Measurements from ENCODE around the gene PIWIL4. TPM values are rescaled to one million over a fixed set of nuclear protein-coding genes. Genes with fewer than 3 reads are reported as not detected.

The PIWIL4 gene
- total RNA-seq, 1 donor from 2014 or later: 8.9 TPM

DNA sequence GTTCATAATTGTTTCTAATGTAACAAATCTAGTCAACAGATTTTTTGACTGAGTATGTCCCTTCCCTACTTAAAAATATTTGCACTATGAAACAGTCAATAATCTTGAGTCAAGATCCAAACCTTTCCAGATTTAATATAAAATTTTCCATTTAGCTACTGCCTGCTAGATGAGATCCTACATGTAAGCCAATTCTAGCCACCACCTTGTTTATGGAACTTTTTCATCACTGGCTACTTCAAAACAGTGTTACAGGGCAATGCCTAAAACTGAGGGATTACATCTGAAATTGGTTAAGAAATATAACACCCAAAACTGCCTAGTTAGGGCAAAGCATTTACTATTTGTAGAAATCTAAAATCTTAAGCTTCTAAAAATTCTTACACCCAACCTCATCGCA lies 34.0 kb upstream of the PIWIL4 start:
- no peak overlapping the region for H3K9ac ChIP-seq (ENCODE audit: low read depth in 1 of 3, low read length in 3 of 3)
- H3K4me3 ChIP-seq (ENCODE audit: low read length in 3 of 3): no peak overlapping the region
- H3K36me3 ChIP-seq (ENCODE audit: control insufficient read depth in 3 of 3, insufficient read depth in 3 of 3, low read length in 3 of 3): no peaks in the 10 kb centered on the region
- H3K4me1 ChIP-seq (ENCODE audit: control insufficient read depth in 3 of 3, insufficient read depth in 3 of 3, low read length in 3 of 3): no peaks in the 10 kb centered on the region
- peaks cover 0 to 2% (median 0%) of the 10 kb centered on the region in 3 donors for H3K27me3 ChIP-seq (ENCODE audit: control insufficient read depth in 3 of 3, insufficient read depth in 3 of 3, low read length in 3 of 3)
- H3K9me3 ChIP-seq (ENCODE audit: control insufficient read depth in 3 of 3, low read length in 3 of 3): no peaks in the 10 kb centered on the region
- no peak overlapping the region for H3K27ac ChIP-seq (ENCODE audit: low read depth, low read length)

DNA sequence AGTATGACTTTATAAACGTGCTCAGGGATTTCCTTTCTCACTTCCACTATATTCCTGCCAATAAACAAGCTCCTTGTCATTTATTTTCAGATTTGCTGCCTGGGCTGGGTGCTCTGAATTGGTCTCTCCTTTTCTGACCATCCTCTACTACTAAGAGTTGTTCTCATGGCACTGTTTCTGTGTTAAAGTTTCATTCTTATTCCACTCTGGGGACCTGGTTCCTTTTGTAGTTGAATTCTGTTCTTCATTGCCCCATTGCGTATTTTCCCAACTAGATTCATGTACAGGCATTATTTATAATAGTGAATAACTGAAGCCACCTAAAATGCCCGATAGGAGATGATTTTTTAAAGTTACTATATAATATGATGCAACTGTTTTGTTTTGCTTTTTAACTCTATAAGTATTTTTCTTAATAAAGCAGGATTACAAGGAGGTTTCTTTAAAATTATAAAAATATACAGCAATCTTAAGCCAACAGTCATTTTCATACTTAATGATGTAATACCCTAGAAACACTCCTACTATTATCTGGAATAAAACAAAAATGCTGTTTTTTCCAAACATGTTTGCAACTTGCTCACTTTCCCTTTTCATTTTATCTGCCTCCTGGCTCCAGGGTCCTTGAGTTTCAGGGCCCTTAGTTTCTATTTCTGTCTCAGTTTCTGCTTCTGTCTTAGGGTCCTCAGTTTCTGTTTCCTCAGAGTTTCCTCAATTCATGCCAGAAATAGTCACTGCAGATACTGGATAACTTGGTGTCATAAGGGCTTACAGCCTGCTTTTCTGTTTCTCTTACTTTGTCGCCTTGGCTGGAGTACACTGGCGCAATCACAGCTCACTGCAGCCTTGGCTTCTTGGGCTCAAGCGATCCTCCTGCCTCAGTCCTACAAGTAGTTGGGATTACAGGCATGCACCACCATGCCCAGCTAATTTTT lies 33.2 kb upstream of the PIWIL4 start:
- Histone ChIP-seq H3K4me3 (ENCODE audit: low read length in 3 of 3) (no peak overlapping the region), H3K9me3 (ENCODE audit: control insufficient read depth in 3 of 3, low read length in 3 of 3) (no peaks in the 10 kb centered on the region), H3K4me1 (ENCODE audit: control insufficient read depth in 3 of 3, insufficient read depth in 3 of 3, low read length in 3 of 3) (no peaks in the 10 kb centered on the region), H3K27ac (ENCODE audit: low read depth, low read length) (peak overlapping the region; percentile 19), H3K27me3 (ENCODE audit: control insufficient read depth in 3 of 3, insufficient read depth in 3 of 3, low read length in 3 of 3) (peaks cover 0 to 2% (median 0%) of the 10 kb centered on the region in 3 donors), H3K9ac (ENCODE audit: low read depth in 1 of 3, low read length in 3 of 3) (no peak overlapping the region), H3K36me3 (ENCODE audit: control insufficient read depth in 3 of 3, insufficient read depth in 3 of 3, low read length in 3 of 3) (no peaks in the 10 kb centered on the region)

DNA sequence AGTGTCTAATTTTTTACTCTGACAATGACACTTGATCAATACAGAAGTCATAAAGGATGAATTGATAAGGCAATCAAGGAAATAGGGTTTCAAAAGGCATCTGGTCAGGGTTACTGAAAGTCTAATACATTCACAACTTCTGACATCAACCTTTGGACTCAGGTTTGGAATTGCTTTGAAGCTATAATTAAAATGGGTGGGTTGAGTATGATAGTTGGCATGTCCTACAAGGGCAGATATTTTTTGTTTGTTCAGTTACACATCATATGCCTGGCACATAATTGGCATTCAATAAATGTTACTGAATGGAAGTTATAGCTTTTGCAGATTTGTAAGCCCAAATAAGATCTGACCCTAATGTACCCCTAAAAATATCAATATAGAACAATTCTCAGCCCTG lies 30.8 kb upstream of the PIWIL4 start:
- Histone ChIP-seq H3K4me3 (ENCODE audit: low read length in 3 of 3) (no peak overlapping the region), H3K9me3 (ENCODE audit: control insufficient read depth in 3 of 3, low read length in 3 of 3) (no peaks in the 10 kb centered on the region), H3K36me3 (ENCODE audit: control insufficient read depth in 3 of 3, insufficient read depth in 3 of 3, low read length in 3 of 3) (no peaks in the 10 kb centered on the region), H3K27ac (ENCODE audit: low read depth, low read length) (no peak overlapping the region), H3K27me3 (ENCODE audit: control insufficient read depth in 3 of 3, insufficient read depth in 3 of 3, low read length in 3 of 3) (peaks cover 0 to 2% (median 0%) of the 10 kb centered on the region in 3 donors), H3K4me1 (ENCODE audit: control insufficient read depth in 3 of 3, insufficient read depth in 3 of 3, low read length in 3 of 3) (no peaks in the 10 kb centered on the region), H3K9ac (ENCODE audit: low read depth in 1 of 3, low read length in 3 of 3) (no peak overlapping the region)

DNA sequence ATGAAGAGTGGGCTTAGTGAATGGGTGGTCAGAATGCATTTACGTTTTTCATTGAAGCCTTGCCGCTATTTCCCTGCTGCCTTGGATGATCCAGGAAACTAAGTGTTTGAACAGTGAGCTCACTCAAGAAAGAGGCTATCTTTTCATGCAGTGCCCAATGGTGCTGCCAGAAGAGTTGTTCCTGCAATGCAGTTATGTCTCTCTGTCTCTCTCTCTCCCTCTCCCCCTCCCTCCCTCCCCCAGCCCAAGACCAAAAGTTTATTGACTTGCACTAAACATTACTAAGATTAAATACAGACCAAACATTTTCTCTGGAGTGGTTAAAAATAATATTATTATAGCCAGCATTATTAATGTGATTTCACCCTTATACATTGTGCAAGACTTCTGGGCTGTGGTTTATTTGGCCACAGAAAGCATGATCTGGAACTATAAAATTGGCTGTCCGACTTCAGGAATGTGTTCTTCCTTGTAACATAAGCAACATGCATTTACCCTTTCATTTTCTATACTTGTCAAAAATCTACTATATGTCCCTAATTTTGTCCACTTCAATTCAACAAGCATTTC lies 30.1 kb upstream of the PIWIL4 start:
- Histone ChIP-seq H3K4me1 (ENCODE audit: control insufficient read depth in 3 of 3, insufficient read depth in 3 of 3, low read length in 3 of 3) (no peaks in the 10 kb centered on the region), H3K36me3 (ENCODE audit: control insufficient read depth in 3 of 3, insufficient read depth in 3 of 3, low read length in 3 of 3) (no peaks in the 10 kb centered on the region), H3K9ac (ENCODE audit: low read depth in 1 of 3, low read length in 3 of 3) (no peak overlapping the region), H3K27ac (ENCODE audit: low read depth, low read length) (no peak overlapping the region), H3K9me3 (ENCODE audit: control insufficient read depth in 3 of 3, low read length in 3 of 3) (no peaks in the 10 kb centered on the region), H3K27me3 (ENCODE audit: control insufficient read depth in 3 of 3, insufficient read depth in 3 of 3, low read length in 3 of 3) (peaks cover 0 to 2% (median 0%) of the 10 kb centered on the region in 3 donors), H3K4me3 (ENCODE audit: low read length in 3 of 3) (no peak overlapping the region)

DNA sequence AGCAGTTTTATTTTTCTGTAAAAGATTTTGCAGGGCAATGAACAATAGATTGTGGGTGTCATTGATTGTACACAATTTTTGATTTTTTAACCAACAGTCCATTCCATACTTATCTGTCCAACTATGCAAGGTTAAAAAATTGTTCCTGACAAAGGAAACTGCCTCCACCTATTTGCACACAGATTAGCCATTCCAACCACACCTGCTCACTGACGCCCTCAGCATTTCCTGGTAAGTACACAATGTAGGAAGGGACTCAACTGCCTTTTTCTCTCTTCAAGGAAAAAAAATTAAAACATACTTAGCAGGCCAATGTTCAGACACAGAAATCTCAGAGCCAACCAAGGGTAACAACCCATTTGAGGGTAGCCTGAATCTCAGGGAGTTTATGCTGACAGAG lies 27.7 kb upstream of the PIWIL4 start:
- Histone ChIP-seq H3K4me3 (ENCODE audit: low read length in 3 of 3) (no peak overlapping the region), H3K27me3 (ENCODE audit: control insufficient read depth in 3 of 3, insufficient read depth in 3 of 3, low read length in 3 of 3) (peaks cover 0 to 2% (median 0%) of the 10 kb centered on the region in 3 donors), H3K9ac (ENCODE audit: low read depth in 1 of 3, low read length in 3 of 3) (no peak overlapping the region), H3K9me3 (ENCODE audit: control insufficient read depth in 3 of 3, low read length in 3 of 3) (no peaks in the 10 kb centered on the region), H3K4me1 (ENCODE audit: control insufficient read depth in 3 of 3, insufficient read depth in 3 of 3, low read length in 3 of 3) (peaks cover 0 to 5% (median under 1%) of the 10 kb centered on the region in 3 donors), H3K27ac (ENCODE audit: low read depth, low read length) (no peak overlapping the region), H3K36me3 (ENCODE audit: control insufficient read depth in 3 of 3, insufficient read depth in 3 of 3, low read length in 3 of 3) (no peaks in the 10 kb centered on the region)

DNA sequence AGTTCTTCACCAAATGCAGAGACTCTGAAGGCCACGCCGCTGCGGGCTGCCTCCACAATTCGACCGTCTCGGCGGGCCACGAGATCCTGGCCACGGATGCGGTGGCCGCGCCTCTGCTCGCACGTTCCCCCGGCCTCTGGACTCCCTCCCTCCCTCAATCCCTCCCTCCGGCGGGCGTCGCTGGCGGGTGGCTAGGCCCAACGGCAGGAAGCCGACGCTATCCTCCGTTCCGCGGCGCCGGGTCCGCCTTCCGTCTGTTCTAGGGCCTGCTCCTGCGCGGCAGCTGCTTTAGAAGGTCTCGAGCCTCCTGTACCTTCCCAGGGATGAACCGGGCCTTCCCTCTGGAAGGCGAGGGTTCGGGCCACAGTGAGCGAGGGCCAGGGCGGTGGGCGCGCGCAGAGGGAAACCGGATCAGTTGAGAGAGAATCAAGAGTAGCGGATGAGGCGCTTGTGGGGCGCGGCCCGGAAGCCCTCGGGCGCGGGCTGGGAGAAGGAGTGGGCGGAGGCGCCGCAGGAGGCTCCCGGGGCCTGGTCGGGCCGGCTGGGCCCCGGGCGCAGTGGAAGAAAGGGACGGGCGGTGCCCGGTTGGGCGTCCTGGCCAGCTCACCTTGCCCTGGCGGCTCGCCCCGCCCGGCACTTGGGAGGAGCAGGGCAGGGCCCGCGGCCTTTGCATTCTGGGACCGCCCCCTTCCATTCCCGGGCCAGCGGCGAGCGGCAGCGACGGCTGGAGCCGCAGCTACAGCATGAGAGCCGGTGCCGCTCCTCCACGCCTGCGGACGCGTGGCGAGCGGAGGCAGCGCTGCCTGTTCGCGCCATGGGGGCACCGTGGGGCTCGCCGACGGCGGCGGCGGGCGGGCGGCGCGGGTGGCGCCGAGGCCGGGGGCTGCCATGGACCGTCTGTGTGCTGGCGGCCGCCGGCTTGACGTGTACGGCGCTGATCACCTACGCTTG lies 23.2 kb upstream of the PIWIL4 start, which contains the start of gene FUT4:
Gene FUT4 (plus strand): TSS at position 227 of the 951 bp plus-strand sequence. CDS start 213 bp downstream, at position 440.
- Histone ChIP-seq H3K9me3 (ENCODE audit: control insufficient read depth in 3 of 3, low read length in 3 of 3) (no peaks in the 10 kb centered on the region), H3K9ac (ENCODE audit: low read depth in 1 of 3, low read length in 3 of 3) (peak within 1 kb of the TSS; percentile 79 to 89 (median 87)), H3K27me3 (ENCODE audit: control insufficient read depth in 3 of 3, insufficient read depth in 3 of 3, low read length in 3 of 3) (no peaks in the 10 kb centered on the region), H3K36me3 (ENCODE audit: control insufficient read depth in 3 of 3, insufficient read depth in 3 of 3, low read length in 3 of 3) (no peaks in the 10 kb centered on the region), H3K4me1 (ENCODE audit: control insufficient read depth in 3 of 3, insufficient read depth in 3 of 3, low read length in 3 of 3) (peaks cover 5 to 16% (median 7%) of the 10 kb centered on the region in 3 donors), H3K27ac (ENCODE audit: low read depth, low read length) (peak within 1 kb of the TSS; percentile 93), H3K4me3 (ENCODE audit: low read length in 3 of 3) (peak within 1 kb of the TSS; percentile 70 to 82 (median 80))

DNA sequence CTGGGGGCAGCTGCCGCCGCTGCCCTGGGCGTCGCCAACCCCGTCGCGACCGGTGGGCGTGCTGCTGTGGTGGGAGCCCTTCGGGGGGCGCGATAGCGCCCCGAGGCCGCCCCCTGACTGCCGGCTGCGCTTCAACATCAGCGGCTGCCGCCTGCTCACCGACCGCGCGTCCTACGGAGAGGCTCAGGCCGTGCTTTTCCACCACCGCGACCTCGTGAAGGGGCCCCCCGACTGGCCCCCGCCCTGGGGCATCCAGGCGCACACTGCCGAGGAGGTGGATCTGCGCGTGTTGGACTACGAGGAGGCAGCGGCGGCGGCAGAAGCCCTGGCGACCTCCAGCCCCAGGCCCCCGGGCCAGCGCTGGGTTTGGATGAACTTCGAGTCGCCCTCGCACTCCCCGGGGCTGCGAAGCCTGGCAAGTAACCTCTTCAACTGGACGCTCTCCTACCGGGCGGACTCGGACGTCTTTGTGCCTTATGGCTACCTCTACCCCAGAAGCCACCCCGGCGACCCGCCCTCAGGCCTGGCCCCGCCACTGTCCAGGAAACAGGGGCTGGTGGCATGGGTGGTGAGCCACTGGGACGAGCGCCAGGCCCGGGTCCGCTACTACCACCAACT lies 22.4 kb upstream of the PIWIL4 start:
- Histone ChIP-seq H3K4me3 (ENCODE audit: low read length in 3 of 3) (peak overlapping the region; percentile 54 to 82 (median 80)), H3K9ac (ENCODE audit: low read depth in 1 of 3, low read length in 3 of 3) (peak overlapping the region; percentile 57 to 87 (median 79)), H3K9me3 (ENCODE audit: control insufficient read depth in 3 of 3, low read length in 3 of 3) (no peaks in the 10 kb centered on the region), H3K36me3 (ENCODE audit: control insufficient read depth in 3 of 3, insufficient read depth in 3 of 3, low read length in 3 of 3) (no peaks in the 10 kb centered on the region), H3K27ac (ENCODE audit: low read depth, low read length) (peak overlapping the region; percentile 93), H3K4me1 (ENCODE audit: control insufficient read depth in 3 of 3, insufficient read depth in 3 of 3, low read length in 3 of 3) (peaks cover 5 to 16% (median 7%) of the 10 kb centered on the region in 3 donors), H3K27me3 (ENCODE audit: control insufficient read depth in 3 of 3, insufficient read depth in 3 of 3, low read length in 3 of 3) (no peaks in the 10 kb centered on the region)

DNA sequence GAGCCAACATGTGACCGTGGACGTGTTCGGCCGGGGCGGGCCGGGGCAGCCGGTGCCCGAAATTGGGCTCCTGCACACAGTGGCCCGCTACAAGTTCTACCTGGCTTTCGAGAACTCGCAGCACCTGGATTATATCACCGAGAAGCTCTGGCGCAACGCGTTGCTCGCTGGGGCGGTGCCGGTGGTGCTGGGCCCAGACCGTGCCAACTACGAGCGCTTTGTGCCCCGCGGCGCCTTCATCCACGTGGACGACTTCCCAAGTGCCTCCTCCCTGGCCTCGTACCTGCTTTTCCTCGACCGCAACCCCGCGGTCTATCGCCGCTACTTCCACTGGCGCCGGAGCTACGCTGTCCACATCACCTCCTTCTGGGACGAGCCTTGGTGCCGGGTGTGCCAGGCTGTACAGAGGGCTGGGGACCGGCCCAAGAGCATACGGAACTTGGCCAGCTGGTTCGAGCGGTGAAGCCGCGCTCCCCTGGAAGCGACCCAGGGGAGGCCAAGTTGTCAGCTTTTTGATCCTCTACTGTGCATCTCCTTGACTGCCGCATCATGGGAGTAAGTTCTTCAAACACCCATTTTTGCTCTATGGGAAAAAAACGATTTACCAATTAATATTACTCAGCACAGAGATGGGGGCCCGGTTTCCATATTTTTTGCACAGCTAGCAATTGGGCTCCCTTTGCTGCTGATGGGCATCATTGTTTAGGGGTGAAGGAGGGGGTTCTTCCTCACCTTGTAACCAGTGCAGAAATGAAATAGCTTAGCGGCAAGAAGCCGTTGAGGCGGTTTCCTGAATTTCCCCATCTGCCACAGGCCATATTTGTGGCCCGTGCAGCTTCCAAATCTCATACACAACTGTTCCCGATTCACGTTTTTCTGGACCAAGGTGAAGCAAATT lies 21.7 kb upstream of the PIWIL4 start:
- Histone ChIP-seq H3K4me1 (ENCODE audit: control insufficient read depth in 3 of 3, insufficient read depth in 3 of 3, low read length in 3 of 3) (peaks cover 5 to 16% (median 7%) of the 10 kb centered on the region in 3 donors), H3K9me3 (ENCODE audit: control insufficient read depth in 3 of 3, low read length in 3 of 3) (no peaks in the 10 kb centered on the region), H3K4me3 (ENCODE audit: low read length in 3 of 3) (peak overlapping the region; percentile 54 to 82 (median 80)), H3K27ac (ENCODE audit: low read depth, low read length) (no peak overlapping the region), H3K9ac (ENCODE audit: low read depth in 1 of 3, low read length in 3 of 3) (peak overlapping the region in 1 of 3 donors; percentile 87), H3K27me3 (ENCODE audit: control insufficient read depth in 3 of 3, insufficient read depth in 3 of 3, low read length in 3 of 3) (no peaks in the 10 kb centered on the region), H3K36me3 (ENCODE audit: control insufficient read depth in 3 of 3, insufficient read depth in 3 of 3, low read length in 3 of 3) (no peaks in the 10 kb centered on the region)
